HUES64 (cell line): ENCODE results near the gene PLAAT3.

Source experiments
- H3K27ac ChIP-seq: 2 replicates; pipeline ENCODE4 v1.7.0; 2013; ENCODE audit warnings: low read depth, low read length, inconsistent platforms
- H3K27me3 ChIP-seq: 2 replicates; pipeline ENCODE4 v1.6.1; 2013; ENCODE audit warnings: mild to moderate bottlenecking, low read length; ENCODE audit not compliant: insufficient read depth
- H3K36me3 ChIP-seq: 2 replicates; pipeline ENCODE4 v1.6.1; 2013; ENCODE audit warnings: mild to moderate bottlenecking, low read length; ENCODE audit not compliant: insufficient read depth
- H3K4me1 ChIP-seq: 2 replicates; pipeline ENCODE4 v1.6.1; 2013; ENCODE audit warnings: mild to moderate bottlenecking, low read length, moderate library complexity; ENCODE audit not compliant: insufficient read depth
- H3K4me3 ChIP-seq: 2 replicates; pipeline ENCODE4 v1.5.1; 2013; ENCODE audit warnings: mild to moderate bottlenecking, low read length, moderate library complexity
- H3K9ac ChIP-seq: 2 replicates; pipeline ENCODE4 v1.6.1; 2013; ENCODE audit warnings: mild to moderate bottlenecking, low read depth, low read length
- H3K9me3 ChIP-seq: 2 replicates; pipeline ENCODE4 v1.6.1; 2013; ENCODE audit warnings: low read depth, low read length; ENCODE audit not compliant: insufficient read depth
- WGBS: fragments of 150-250, 120-280 bp; methylation state at CpG from one replicate; pipeline ENCODE4 v1.1.7; 2013; ENCODE audit warnings: missing lambda C conversion rate; 5-methylcytosine and 5-hydroxymethylcytosine counted together

The PLAAT3 gene

DNA sequence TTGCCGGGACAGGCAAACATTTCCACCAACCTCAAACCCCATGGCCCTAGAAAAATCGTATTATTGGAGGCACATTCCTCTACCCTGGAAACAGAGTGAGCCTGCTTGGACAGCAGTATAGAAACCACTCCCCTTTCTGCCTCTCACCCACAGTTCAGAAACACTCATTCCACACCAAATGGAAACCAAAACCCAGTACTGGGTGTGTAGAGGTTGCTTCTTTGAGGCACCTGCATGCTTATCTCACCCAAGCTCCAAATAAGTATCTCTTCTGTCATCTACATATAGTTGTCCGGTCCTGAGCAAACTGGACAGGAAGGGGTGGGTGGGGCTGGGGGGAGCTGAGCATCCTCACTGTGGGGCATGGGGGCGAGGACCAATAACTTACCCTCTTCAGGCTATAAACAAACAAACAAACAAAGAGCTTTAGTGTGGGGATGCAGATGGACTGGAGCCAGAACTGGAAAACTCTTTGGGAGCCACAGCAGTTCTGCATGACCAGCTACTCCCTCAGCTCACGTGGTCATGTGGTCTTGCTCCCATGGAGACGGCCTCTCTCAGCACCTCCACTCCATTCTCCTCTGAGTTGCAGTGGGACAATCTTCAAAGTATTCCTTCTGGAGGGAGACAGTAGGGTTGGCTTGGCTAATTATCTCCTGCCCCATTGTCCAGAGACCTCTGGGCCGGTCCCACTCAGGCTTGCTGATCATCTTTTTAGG, 50.0 kb downstream of the PLAAT3 start:
- Histone ChIP-seq H3K4me1 (peaks cover 12% of the 10 kb centered on the region), H3K27ac (no peak overlapping the region)

DNA sequence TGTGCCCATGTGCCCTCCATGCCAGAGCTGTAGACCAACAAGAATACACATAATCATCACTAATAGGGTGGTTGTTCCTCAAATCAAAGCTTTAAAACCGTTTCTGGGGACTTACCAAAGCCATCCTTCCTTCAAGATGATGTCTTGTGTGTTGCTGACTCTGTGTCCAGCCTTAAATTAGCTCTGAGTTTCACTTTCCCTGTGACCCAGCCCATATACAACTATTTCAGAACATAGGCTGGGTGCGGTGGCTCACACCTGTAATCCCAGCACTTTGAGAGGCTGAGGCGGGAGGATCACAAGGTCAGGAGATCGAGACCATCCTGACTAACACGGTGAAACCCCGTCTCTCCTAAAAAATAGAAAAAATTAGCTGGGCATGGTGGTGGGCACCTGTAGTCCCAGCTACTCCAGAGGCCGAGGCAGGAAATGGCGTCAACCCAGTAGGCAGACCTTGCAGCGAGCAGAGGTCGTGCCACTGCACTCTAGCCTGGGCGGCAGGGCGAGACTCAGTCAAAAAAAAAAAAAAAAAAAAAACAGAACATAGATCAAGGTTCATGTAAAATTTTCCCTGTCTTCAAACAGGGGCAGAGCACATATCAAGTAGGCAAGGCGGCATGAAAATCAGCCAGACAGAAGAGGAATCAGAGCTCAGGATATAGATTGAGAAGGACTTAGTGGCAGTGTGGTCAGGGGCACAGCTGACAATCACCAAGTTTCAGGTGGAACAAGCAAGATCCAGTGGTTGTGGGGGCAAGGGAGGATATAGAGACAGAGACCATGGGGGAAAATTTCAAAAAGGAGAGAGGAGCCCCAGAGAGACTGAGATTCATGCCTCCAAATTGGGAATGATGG, 50.8 kb downstream of the PLAAT3 start, which contains the start of gene PLAAT2:
Gene PLAAT2 (minus strand): TSS at position 179 of the 855 bp plus-strand sequence. CDS start 55 bp downstream, at position 124.
- 95% methylated on average over 13 of the region's 13 CpGs for WGBS
- H3K27ac ChIP-seq, result no peak within 1 kb of the TSS

More for the DNA sequence above, 50.0 kb downstream of the PLAAT3 start:
- no peaks in the 10 kb centered on the region for H3K9me3 ChIP-seq
- H3K9ac ChIP-seq, result no peak overlapping the region
- H3K27me3 ChIP-seq, result no peaks in the 10 kb centered on the region
- no peaks in the 10 kb centered on the region for H3K36me3 ChIP-seq
- no peak overlapping the region for H3K4me3 ChIP-seq
- 92% methylated on average over 5 of the region's 7 CpGs for WGBS

DNA sequence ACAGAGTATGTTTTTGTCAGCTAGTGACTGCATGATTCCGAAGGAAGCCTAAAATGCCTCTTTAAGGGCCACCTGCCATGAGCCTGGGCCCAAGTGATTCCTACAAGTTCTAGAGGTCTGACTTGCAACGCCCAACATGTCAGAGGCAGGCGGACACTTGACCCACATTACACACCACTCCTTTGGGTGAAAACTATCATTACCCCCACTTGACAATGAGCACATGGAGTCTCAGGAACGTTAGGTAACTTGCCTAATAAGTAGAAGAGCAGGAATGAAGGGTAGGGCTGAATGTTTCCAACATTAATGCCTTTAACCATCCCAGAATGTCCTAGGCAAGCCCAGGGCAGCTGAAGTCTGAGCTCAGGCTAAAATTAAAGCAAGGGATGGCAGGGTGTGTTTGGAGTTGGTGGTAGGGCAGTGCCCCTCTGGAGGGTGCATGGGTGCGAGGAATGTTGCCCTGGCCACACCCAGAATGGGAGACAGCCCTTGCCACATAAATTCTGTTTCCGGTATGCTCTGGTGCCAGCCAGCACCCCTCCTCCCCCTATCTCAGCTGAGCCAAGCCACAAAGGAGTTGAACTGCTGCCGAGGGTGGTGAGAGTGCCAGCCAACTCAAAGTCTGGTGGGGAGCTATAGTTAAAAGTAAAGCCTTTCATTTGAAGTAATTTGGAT, 53.6 kb downstream of the PLAAT3 start:
- no peak overlapping the region for H3K27ac ChIP-seq

More for the DNA sequence above, 50.8 kb downstream of the PLAAT3 start, which contains the start of gene PLAAT2:
- Histone ChIP-seq H3K4me1 (peaks cover 12% of the 10 kb centered on the region), H3K4me3 (no peak within 1 kb of the TSS), H3K9ac (no peak within 1 kb of the TSS), H3K9me3 (no peaks in the 10 kb centered on the region), H3K27me3 (no peaks in the 10 kb centered on the region), H3K36me3 (no peaks in the 10 kb centered on the region)

DNA sequence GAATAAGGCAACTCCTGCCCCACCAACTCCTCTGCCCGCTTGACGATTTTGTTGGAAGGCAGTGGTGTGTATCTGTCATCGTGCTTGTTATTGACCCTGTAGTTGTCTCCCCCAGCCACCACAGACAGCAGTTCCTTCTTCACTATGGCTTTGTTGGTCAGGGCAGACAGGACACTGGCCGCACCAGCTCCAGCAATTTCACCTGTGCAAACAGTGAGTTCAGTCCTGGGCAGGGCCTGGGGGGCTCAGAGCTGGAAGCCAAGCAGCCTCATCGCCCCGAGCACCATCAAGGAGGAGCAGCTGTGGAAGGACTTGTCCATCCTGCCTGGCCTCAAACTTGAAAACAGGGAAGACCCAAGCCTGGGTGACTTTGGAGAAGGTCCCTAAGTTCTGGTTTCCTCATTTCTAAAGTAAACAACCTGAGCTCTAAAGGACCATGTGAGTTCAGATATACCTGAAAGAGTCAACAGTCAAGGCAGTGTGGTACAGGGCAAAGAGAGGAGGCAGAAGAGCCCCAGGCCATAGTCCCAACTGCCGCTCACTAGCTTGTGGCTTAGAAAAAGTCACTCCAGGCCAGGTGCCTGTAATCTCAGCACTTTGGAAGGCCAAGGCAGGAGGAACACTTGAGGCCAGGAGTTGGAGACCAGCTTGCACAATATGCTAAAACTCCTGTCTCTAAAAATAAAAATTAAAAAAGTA, 55.6 kb downstream of the PLAAT3 start:
- no peak overlapping the region for H3K9ac ChIP-seq
- H3K4me1 ChIP-seq, result peaks cover 11% of the 10 kb centered on the region; the same call in 1 of the 2 replicates
- no peaks in the 10 kb centered on the region for H3K9me3 ChIP-seq
- no peaks in the 10 kb centered on the region for H3K36me3 ChIP-seq
- 95% methylated on average over 7 of the region's 7 CpGs for WGBS
- H3K27ac ChIP-seq, result no peak overlapping the region
- H3K27me3 ChIP-seq, result no peaks in the 10 kb centered on the region
- no peak overlapping the region for H3K4me3 ChIP-seq

More for the DNA sequence above, 53.6 kb downstream of the PLAAT3 start:
- no peaks in the 10 kb centered on the region for H3K36me3 ChIP-seq
- H3K4me3 ChIP-seq, result no peak overlapping the region
- peaks cover 6% of the 10 kb centered on the region; the same call in 1 of the 2 replicates for H3K4me1 ChIP-seq
- H3K9ac ChIP-seq, result no peak overlapping the region
- no peaks in the 10 kb centered on the region for H3K9me3 ChIP-seq
- WGBS, result 96% methylated on average over 7 of the region's 7 CpGs
- no peaks in the 10 kb centered on the region for H3K27me3 ChIP-seq

DNA sequence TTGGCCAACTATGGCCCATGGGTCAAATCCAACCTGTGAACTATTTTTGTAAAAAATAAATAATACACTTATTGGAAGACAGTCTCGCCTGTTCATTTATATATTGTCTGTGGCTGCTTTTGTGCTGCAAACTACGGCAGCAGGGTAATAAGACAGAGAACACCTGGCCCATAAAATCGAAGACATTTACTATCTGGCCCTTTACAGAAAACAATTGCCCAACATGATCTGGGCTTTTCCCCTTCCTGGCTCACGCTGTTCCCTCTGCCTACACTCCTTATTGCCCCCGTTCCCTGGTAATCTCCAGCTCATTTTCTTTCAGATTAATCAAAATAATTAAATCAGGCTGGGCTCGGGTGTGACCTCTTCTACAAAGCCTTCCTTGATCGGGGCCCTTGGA, 56.7 kb downstream of the PLAAT3 start:
- 92% methylated on average over 7 of the region's 7 CpGs for WGBS
- Histone ChIP-seq H3K36me3 (no peaks in the 10 kb centered on the region), H3K27me3 (no peaks in the 10 kb centered on the region), H3K4me1 (peaks cover 11% of the 10 kb centered on the region; the same call in 1 of the 2 replicates), H3K9me3 (no peaks in the 10 kb centered on the region), H3K27ac (no peak overlapping the region), H3K9ac (no peak overlapping the region), H3K4me3 (no peak overlapping the region)

DNA sequence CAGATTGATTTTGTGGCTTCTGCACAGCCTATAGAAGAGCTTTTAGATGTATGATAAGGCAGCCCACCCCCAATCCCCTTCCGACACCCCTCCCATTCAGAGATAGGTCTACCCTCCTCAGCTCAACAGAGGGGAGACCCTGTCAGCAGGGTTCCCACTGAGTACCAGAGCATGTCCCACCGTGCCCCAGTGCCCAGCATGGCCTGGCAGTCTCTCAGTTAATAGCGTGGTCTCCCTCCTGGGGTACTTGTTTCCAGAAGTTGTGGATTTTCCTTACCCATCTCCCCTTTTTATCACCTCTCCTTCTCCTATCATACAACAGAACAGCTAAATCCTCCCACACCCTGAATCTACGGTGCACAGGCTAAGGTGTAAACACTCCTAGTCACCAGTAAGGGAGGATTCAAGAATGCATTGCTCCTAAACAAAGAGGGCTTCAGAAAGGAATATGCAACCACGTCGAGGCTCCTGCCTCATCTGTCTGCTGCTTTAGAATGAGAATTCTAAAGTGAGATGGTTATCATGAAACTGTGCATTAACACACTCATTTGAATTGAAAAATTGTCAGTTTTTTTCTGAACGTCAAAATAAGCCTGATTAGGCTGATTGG, 57.7 kb downstream of the PLAAT3 start:
- H3K36me3 ChIP-seq, result no peaks in the 10 kb centered on the region
- no peaks in the 10 kb centered on the region for H3K27me3 ChIP-seq
- H3K9me3 ChIP-seq, result no peaks in the 10 kb centered on the region
- no peak overlapping the region for H3K4me3 ChIP-seq
- H3K27ac ChIP-seq, result no peak overlapping the region
- H3K9ac ChIP-seq, result no peak overlapping the region
- peaks cover 11% of the 10 kb centered on the region; the same call in 1 of the 2 replicates for H3K4me1 ChIP-seq
- WGBS, result 82% methylated on average over 7 of the region's 7 CpGs

DNA sequence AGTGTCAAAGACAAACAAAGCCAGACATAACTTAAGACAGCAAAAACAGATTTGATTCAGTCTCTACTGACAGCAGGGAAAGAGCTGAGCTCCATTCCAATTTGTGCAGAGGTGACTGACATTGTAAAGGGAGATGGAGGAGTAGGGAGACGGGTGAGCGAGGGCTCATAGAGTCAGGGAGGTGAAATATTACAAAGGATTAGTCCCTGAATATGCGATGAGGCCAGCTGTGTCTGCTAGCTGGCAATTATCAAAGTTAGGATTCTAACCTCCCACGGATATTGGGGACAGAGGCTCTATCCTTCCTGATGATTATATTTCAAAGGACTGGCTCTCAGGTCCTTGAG, 59.4 kb downstream of the PLAAT3 start:
- no peak overlapping the region for H3K4me3 ChIP-seq
- no peaks in the 10 kb centered on the region for H3K27me3 ChIP-seq
- H3K4me1 ChIP-seq, result peaks cover 11% of the 10 kb centered on the region; the same call in 1 of the 2 replicates
- H3K9me3 ChIP-seq, result no peaks in the 10 kb centered on the region
- no peak overlapping the region for H3K9ac ChIP-seq
- no peaks in the 10 kb centered on the region for H3K36me3 ChIP-seq
- 71% methylated on average over 4 of the region's 4 CpGs for WGBS
- no peak overlapping the region for H3K27ac ChIP-seq

DNA sequence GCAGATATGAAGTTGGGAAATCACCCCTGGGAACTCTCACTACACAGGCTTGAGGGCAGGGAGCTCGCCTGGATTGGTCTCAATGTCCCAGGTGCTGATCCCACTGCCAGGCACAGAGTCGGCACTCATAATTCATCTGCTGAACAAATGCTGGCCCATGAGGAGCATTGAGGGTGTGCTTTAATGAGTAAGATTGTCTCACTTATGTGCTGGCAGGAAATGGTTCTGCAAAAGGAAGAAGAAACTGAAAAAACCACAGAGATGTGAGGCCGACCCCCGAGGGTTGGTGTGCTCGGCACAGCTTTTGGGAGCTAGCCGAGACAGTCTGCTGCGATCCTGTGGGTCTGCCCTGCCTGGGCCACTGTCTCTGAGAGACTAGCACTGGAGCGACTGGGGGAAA, 60.5 kb downstream of the PLAAT3 start:
- Histone ChIP-seq H3K4me1 (peaks cover 11% of the 10 kb centered on the region; the same call in 1 of the 2 replicates), H3K9me3 (no peaks in the 10 kb centered on the region), H3K27ac (no peak overlapping the region), H3K36me3 (no peaks in the 10 kb centered on the region), H3K4me3 (no peak overlapping the region), H3K9ac (no peak overlapping the region), H3K27me3 (no peaks in the 10 kb centered on the region)
- 87% methylated on average over 8 of the region's 8 CpGs for WGBS

DNA sequence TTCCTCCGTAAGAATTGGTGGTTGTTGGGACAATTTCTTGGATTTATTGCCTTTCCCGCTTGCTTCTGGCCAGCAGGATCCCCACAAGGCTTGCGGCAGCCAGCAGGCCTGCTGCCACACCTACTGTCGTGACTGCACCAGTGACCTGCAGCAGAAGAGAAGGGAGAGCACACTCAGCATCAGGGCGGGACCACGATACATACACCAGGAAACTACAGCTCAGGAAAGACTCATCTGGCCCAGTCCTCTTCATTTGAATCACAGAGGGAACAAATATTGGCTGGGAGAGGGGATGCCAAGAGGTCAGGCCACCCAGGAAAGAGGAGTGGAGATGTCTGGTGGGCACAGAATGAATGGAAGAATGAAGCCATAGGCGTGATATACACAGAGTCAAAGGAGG, 61.3 kb downstream of the PLAAT3 start:
- Histone ChIP-seq H3K27ac (no peak overlapping the region), H3K4me3 (no peak overlapping the region), H3K27me3 (no peaks in the 10 kb centered on the region), H3K9ac (no peak overlapping the region), H3K9me3 (no peaks in the 10 kb centered on the region), H3K4me1 (peaks cover 11% of the 10 kb centered on the region; the same call in 1 of the 2 replicates), H3K36me3 (no peaks in the 10 kb centered on the region)
- 76% methylated on average over 7 of the region's 7 CpGs for WGBS

DNA sequence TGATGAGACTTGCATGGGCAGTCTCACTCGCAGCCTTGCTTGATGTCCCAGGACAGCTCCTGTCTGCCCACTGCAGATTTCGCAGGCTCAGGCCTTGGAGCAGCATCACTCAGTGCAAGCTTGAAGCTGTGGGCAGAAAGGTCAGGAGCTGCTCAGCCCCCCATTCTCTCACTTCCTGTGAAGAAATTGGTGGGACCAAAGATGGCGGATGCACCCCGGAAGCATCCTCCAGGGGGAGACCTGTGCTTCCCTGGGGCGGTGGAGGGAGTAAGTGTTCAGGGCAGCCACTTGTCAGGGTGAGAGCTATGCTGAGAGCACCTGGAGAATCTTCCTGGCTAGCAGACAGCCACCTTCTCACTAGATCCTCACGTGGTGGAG, 62.4 kb downstream of the PLAAT3 start:
- Histone ChIP-seq H3K27ac (no peak overlapping the region), H3K4me3 (no peak overlapping the region), H3K4me1 (peaks cover 9% of the 10 kb centered on the region; the same call in 1 of the 2 replicates), H3K9ac (no peak overlapping the region), H3K27me3 (no peaks in the 10 kb centered on the region), H3K36me3 (no peaks in the 10 kb centered on the region), H3K9me3 (no peaks in the 10 kb centered on the region)
- WGBS, result 95% methylated on average over 6 of the region's 6 CpGs
